Panc1 (cell line): ENCODE measurements around the gene ERC2.

ENCODE experiments used
- POLR2AphosphoS5 ChIP-seq: IDR thresholded peaks from 2 replicates; pipeline ENCODE4 v1.6.1; 2012; ENCODE audit warnings: mild to moderate bottlenecking, low read depth, low read length, moderate library complexity
- TF ChIP-seq, protein P1 (sequence below): fragments of 450-650 bp; IDR thresholded peaks from 2 replicates; pipeline ENCODE4 v1.5.1; 2017; ENCODE audit warnings: mild to moderate bottlenecking
- TF ChIP-seq, protein P2 (sequence below), 2 experiments: IDR thresholded peaks; 2 replicates each; pipeline ENCODE4 v1.6.1; 2011 to 2012; ENCODE audit warnings: low read depth in 2 of 2, control low read depth in 1 of 2, low read length in 1 of 2, mild to moderate bottlenecking in 1 of 2, moderate library complexity in 1 of 2; ENCODE audit not compliant: insufficient read depth in 1 of 2

DNA sequence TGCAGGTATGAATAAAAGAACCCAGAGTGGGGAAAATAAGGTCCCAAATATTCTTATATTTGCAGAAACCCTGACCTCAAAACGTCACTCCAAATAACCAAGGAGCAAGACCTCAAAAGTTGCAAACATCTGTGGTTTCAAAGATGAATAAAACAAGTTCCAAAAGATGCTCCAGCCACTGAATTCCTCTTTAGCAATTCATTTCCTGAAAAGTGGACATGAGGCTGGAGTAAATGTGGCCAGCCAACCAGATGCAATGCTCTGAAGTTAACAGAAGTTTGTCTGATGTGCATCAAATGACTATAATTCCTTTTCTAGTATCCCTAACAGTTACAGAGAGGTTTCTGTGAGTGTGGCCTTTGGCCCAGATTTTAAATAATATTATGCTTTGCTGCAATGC is 910.0 kb downstream of the ERC2 start:
- TF ChIP-seq, protein P1, sequence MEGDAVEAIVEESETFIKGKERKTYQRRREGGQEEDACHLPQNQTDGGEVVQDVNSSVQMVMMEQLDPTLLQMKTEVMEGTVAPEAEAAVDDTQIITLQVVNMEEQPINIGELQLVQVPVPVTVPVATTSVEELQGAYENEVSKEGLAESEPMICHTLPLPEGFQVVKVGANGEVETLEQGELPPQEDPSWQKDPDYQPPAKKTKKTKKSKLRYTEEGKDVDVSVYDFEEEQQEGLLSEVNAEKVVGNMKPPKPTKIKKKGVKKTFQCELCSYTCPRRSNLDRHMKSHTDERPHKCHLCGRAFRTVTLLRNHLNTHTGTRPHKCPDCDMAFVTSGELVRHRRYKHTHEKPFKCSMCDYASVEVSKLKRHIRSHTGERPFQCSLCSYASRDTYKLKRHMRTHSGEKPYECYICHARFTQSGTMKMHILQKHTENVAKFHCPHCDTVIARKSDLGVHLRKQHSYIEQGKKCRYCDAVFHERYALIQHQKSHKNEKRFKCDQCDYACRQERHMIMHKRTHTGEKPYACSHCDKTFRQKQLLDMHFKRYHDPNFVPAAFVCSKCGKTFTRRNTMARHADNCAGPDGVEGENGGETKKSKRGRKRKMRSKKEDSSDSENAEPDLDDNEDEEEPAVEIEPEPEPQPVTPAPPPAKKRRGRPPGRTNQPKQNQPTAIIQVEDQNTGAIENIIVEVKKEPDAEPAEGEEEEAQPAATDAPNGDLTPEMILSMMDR: no peak
- TF ChIP-seq, protein P2, sequence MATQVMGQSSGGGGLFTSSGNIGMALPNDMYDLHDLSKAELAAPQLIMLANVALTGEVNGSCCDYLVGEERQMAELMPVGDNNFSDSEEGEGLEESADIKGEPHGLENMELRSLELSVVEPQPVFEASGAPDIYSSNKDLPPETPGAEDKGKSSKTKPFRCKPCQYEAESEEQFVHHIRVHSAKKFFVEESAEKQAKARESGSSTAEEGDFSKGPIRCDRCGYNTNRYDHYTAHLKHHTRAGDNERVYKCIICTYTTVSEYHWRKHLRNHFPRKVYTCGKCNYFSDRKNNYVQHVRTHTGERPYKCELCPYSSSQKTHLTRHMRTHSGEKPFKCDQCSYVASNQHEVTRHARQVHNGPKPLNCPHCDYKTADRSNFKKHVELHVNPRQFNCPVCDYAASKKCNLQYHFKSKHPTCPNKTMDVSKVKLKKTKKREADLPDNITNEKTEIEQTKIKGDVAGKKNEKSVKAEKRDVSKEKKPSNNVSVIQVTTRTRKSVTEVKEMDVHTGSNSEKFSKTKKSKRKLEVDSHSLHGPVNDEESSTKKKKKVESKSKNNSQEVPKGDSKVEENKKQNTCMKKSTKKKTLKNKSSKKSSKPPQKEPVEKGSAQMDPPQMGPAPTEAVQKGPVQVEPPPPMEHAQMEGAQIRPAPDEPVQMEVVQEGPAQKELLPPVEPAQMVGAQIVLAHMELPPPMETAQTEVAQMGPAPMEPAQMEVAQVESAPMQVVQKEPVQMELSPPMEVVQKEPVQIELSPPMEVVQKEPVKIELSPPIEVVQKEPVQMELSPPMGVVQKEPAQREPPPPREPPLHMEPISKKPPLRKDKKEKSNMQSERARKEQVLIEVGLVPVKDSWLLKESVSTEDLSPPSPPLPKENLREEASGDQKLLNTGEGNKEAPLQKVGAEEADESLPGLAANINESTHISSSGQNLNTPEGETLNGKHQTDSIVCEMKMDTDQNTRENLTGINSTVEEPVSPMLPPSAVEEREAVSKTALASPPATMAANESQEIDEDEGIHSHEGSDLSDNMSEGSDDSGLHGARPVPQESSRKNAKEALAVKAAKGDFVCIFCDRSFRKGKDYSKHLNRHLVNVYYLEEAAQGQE (IDR thresholded peaks at IDR 0.05; ENCODE audit: insufficient read depth in 1 of 2, low read depth in 2 of 2, low read length in 1 of 2): no peak
- no peak for TF ChIP-seq POLR2AphosphoS5
